ENCODE data around the gene CELF5.

Gene CELF5

DNA sequence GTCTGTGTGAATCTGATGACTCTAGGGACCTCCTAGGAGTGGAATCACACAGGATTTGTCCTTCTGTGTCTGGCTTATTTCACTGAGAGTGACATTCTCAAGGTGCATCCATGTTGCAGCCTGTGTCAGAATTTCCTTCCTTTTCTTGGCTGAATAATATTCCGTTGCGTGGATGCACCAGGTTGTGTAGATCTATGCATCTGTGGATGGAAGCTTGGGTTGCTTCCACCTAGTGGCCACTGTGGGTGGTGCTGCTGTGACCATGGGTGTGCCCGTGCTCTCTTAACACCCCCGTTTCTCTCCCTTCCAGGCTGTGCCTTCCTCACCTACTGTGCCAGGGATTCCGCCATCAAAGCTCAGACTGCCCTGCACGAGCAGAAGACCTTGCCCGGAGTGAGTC lies 26.2 kb downstream of the CELF5 start:
- H3F3A ChIP-seq (ENCODE audit: insufficient read depth, low read length): no peaks in the 10 kb centered on the region

DNA sequence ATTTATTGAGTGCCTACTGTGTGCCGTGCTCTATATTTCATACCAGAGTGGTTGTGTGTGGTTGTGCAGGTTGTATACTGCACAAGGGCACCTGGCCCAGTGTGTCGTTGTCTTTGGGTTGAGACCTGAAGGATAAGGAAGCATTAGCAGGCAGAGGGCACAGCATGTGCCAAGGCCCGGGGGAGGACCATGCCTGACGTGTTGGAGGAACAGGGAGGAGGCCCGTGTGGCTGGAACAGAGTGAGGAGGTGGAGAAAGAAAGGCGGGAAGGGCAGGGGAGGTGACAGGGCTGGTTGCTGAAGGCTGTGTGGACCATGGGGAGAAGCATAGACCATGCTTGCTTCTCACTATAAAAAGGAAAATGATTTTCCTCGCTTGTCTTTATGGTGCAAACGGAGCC lies 26.8 kb downstream of the CELF5 start:
- no peaks in the 10 kb centered on the region for H4K20me1 ChIP-seq (ENCODE audit: insufficient read depth, low read length)
- H3K79me2 ChIP-seq (ENCODE audit: insufficient read depth, low read length): no peaks in the 10 kb centered on the region
- H3K27me3 ChIP-seq (ENCODE audit: insufficient read depth, low read length): no peaks in the 10 kb centered on the region
- no peak for TF ChIP-seq EZH2 (IDR thresholded peaks at IDR 0.05; ENCODE audit: borderline replicate concordance, low read length)
- TF ChIP-seq, protein P1, sequence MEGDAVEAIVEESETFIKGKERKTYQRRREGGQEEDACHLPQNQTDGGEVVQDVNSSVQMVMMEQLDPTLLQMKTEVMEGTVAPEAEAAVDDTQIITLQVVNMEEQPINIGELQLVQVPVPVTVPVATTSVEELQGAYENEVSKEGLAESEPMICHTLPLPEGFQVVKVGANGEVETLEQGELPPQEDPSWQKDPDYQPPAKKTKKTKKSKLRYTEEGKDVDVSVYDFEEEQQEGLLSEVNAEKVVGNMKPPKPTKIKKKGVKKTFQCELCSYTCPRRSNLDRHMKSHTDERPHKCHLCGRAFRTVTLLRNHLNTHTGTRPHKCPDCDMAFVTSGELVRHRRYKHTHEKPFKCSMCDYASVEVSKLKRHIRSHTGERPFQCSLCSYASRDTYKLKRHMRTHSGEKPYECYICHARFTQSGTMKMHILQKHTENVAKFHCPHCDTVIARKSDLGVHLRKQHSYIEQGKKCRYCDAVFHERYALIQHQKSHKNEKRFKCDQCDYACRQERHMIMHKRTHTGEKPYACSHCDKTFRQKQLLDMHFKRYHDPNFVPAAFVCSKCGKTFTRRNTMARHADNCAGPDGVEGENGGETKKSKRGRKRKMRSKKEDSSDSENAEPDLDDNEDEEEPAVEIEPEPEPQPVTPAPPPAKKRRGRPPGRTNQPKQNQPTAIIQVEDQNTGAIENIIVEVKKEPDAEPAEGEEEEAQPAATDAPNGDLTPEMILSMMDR (IDR thresholded peaks at IDR 0.05; ENCODE audit: low read length): no peak
- no peak overlapping the region for H3K4me3 ChIP-seq (ENCODE audit: low read depth, low read length, poor library complexity, severe bottlenecking)
- no peaks in the 10 kb centered on the region for H3F3A ChIP-seq (ENCODE audit: insufficient read depth, low read length)
- H3K4me2 ChIP-seq (ENCODE audit: low read length): no peak overlapping the region
- no peaks in the 10 kb centered on the region for H3K36me3 ChIP-seq (ENCODE audit: insufficient read depth, low read length)
- no peak overlapping the region for H3K9ac ChIP-seq (ENCODE audit: low read length)
- H2AFZ ChIP-seq (ENCODE audit: low read length): no peak overlapping the region
- no peaks in the 10 kb centered on the region for H3K9me2 ChIP-seq (ENCODE audit: low read depth, low read length)
- H3K4me1 ChIP-seq (ENCODE audit: insufficient read depth, low read length, severe bottlenecking): no peaks in the 10 kb centered on the region
- H3K27ac ChIP-seq (ENCODE audit: low read depth, low read length, poor library complexity, severe bottlenecking): no peak overlapping the region
- H3K9me3 ChIP-seq (ENCODE audit: low read length): no peaks in the 10 kb centered on the region

More for the DNA sequence above, 26.2 kb downstream of the CELF5 start:
- Histone ChIP-seq H3K27me3 (ENCODE audit: insufficient read depth, low read length) (no peaks in the 10 kb centered on the region), H3K9me2 (ENCODE audit: low read depth, low read length) (no peaks in the 10 kb centered on the region), H3K79me2 (ENCODE audit: insufficient read depth, low read length) (no peaks in the 10 kb centered on the region), H3K27ac (ENCODE audit: low read depth, low read length, poor library complexity, severe bottlenecking) (no peak overlapping the region), H3K4me2 (ENCODE audit: low read length) (no peak overlapping the region), H3K9ac (ENCODE audit: low read length) (no peak overlapping the region), H3K4me1 (ENCODE audit: insufficient read depth, low read length, severe bottlenecking) (no peaks in the 10 kb centered on the region), H3K4me3 (ENCODE audit: low read depth, low read length, poor library complexity, severe bottlenecking) (no peak overlapping the region), H2AFZ (ENCODE audit: low read length) (no peak overlapping the region), H3K36me3 (ENCODE audit: insufficient read depth, low read length) (no peaks in the 10 kb centered on the region), H4K20me1 (ENCODE audit: insufficient read depth, low read length) (no peaks in the 10 kb centered on the region), H3K9me3 (ENCODE audit: low read length) (no peaks in the 10 kb centered on the region)
- TF ChIP-seq, protein P1 (IDR thresholded peaks at IDR 0.05; ENCODE audit: low read length): peak; percentile 59
- no peak for TF ChIP-seq EZH2 (IDR thresholded peaks at IDR 0.05; ENCODE audit: borderline replicate concordance, low read length)

DNA sequence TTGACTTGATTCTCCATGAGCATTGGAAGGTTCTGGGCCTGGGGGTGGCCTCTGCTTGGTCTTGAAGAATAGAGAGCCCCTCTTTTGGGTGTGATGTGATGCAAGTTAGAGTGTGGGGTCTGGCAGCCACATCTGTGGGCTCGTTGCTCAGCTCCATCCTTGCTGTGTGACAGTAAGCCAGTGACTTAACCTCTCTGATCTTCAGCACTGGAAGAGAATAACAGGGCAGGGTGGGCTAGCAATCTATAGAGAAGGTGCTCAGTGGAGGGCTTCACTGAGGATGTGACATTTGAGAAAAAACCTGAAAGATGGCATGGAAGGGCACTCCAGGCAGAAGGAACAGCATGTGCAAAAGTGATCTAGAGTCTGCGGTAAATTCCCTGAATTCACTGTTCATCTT lies 28.2 kb downstream of the CELF5 start:
- Histone ChIP-seq H4K20me1 (ENCODE audit: insufficient read depth, low read length) (no peaks in the 10 kb centered on the region), H3K27ac (ENCODE audit: low read depth, low read length, poor library complexity, severe bottlenecking) (no peak overlapping the region), H3K27me3 (ENCODE audit: insufficient read depth, low read length) (no peaks in the 10 kb centered on the region), H3K4me2 (ENCODE audit: low read length) (no peak overlapping the region), H3K36me3 (ENCODE audit: insufficient read depth, low read length) (no peaks in the 10 kb centered on the region), H3K9me3 (ENCODE audit: low read length) (no peaks in the 10 kb centered on the region), H3K4me1 (ENCODE audit: insufficient read depth, low read length, severe bottlenecking) (no peaks in the 10 kb centered on the region), H3K4me3 (ENCODE audit: low read depth, low read length, poor library complexity, severe bottlenecking) (no peak overlapping the region), H3K9ac (ENCODE audit: low read length) (no peak overlapping the region), H3K79me2 (ENCODE audit: insufficient read depth, low read length) (no peaks in the 10 kb centered on the region), H2AFZ (ENCODE audit: low read length) (no peak overlapping the region), H3F3A (ENCODE audit: insufficient read depth, low read length) (no peaks in the 10 kb centered on the region), H3K9me2 (ENCODE audit: low read depth, low read length) (no peaks in the 10 kb centered on the region)
- TF ChIP-seq EZH2 (IDR thresholded peaks at IDR 0.05; ENCODE audit: borderline replicate concordance, low read length): no peak

DNA sequence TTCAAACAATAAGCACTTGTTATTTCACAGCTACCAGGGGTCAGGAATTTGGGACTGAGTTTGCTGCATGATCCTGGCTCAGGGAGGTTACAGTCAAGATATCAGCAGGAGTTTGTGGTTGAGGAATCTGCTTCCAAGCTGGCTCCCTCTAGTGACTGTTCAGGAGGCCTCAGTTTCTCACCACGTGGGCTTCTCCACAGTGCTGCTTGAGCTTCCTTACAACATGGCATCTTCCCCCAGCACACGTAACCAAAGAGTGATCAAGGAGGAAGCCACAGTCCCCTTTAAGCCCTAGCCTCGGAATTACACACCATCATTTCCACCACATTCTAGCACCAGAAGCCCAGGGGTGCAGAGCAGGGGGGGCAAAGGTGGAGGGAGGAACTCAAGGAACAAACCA lies 28.8 kb downstream of the CELF5 start:
- no peaks in the 10 kb centered on the region for H3K27me3 ChIP-seq (ENCODE audit: insufficient read depth, low read length)
- no peak overlapping the region for H3K4me2 ChIP-seq (ENCODE audit: low read length)
- no peaks in the 10 kb centered on the region for H4K20me1 ChIP-seq (ENCODE audit: insufficient read depth, low read length)
- H3K9ac ChIP-seq (ENCODE audit: low read length): no peak overlapping the region
- no peak overlapping the region for H3K4me3 ChIP-seq (ENCODE audit: low read depth, low read length, poor library complexity, severe bottlenecking)
- H2AFZ ChIP-seq (ENCODE audit: low read length): no peak overlapping the region
- no peaks in the 10 kb centered on the region for H3K4me1 ChIP-seq (ENCODE audit: insufficient read depth, low read length, severe bottlenecking)
- H3K9me3 ChIP-seq (ENCODE audit: low read length): no peaks in the 10 kb centered on the region
- no peak overlapping the region for H3K27ac ChIP-seq (ENCODE audit: low read depth, low read length, poor library complexity, severe bottlenecking)
- no peaks in the 10 kb centered on the region for H3K79me2 ChIP-seq (ENCODE audit: insufficient read depth, low read length)
- H3K9me2 ChIP-seq (ENCODE audit: low read depth, low read length): no peaks in the 10 kb centered on the region
- no peaks in the 10 kb centered on the region for H3F3A ChIP-seq (ENCODE audit: insufficient read depth, low read length)
- H3K36me3 ChIP-seq (ENCODE audit: insufficient read depth, low read length): no peaks in the 10 kb centered on the region
- TF ChIP-seq, protein P1 (IDR thresholded peaks at IDR 0.05; ENCODE audit: low read length): peak; percentile 8; the same call in 1 of the 2 replicates
- TF ChIP-seq EZH2 (IDR thresholded peaks at IDR 0.05; ENCODE audit: borderline replicate concordance, low read length): no peak
